Retinal pigment epithelial cell (primary cell): ENCODE results near the gene CNTRL.

ENCODE experiments used
- DNase-seq: peaks from one replicate; pipeline ENCODE4 v3.0.0-alpha.2; 2010; ENCODE audit warnings: low read depth
- H3K4me3 ChIP-seq: 2 replicates; pipeline ENCODE4 v1.5.1; 2011; ENCODE audit warnings: mild to moderate bottlenecking, low read length, control low read depth, moderate library complexity
- CTCF ChIP-seq: conservative IDR thresholded peaks from 2 replicates; pipeline ENCODE4 v1.5.1; 2011; ENCODE audit warnings: low read depth, low read length, control low read depth, inconsistent platforms

The CNTRL gene

GRCh38 chr9:121201738-121202533, 127.2 kb downstream of the CNTRL start, which contains the start of gene RAB14:
RAB14 (minus strand) TSS chr9:121201869; CDS start chr9:121193412, 8,457 bp downstream.
- TF ChIP-seq CTCF = peak; percentile 50
- peak within 1 kb of the TSS; percentile 82 for H3K4me3 ChIP-seq
- peak; percentile 87 for DNase-seq

DNA sequence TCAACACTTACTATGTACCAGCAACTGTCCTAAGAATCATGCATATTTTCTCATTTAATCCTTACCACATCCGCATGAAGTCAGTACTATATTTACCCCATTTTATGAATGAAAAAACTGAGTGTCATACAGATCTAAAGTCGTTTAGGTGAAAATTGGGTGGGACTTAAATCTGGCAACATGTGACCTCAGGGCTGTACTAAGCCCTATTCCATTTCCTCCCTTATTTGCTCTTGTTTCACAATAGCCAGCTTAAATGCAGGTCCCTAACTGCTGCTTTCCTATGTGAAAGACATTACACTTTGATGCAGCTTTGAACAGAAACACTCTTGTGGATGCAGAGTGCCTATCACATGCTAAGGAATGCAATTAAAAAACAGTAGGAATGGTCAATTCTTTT, 129.4 kb downstream of the CNTRL start:
- DNase-seq = no peak
- no peak for TF ChIP-seq CTCF
- H3K4me3 ChIP-seq = no peak overlapping the region

GRCh38 chr9:121204611-121205010, 129.9 kb downstream of the CNTRL start:
- no peak for TF ChIP-seq CTCF
- H3K4me3 ChIP-seq = no peak overlapping the region
- no peak for DNase-seq

DNA sequence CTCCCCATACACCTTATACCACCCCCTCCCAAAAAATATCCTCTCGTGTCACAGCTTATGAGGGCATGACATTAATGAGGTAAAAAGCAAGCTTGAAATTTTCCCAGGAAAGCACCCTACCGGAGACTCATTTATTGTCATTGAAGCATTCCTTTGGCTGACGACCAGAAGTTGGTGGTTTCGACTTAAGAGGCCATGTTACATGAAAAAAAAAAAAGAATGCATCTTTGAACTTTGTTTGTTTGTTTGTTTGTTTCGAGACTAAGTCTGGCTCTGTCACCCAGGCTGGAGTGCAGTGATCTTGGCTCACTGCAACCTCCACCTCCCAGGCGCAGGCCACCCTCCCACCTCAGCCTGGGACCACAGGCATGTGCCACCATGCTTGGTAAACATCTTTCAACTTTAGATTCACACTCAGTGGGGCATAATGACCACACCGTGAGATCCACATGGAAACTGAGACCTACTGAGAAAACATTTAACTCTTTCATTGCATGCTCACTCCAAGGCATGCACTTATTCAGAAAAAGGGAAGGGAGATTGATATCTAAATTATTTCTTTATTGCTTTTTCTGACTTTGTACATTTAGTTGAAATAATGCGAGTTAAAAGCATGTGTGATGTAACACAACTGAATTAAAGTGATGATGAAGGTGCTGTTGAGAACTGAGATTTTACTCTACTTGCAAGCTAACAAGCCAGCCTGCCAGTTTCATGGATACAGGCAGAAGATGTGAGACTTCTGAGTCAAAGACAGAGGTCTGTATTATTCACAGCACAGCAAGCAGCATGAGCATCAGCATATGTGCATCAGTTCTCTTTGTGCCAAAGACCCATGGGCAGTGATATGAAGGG, 132.0 kb downstream of the CNTRL start:
- TF ChIP-seq CTCF = no peak
- no peak for DNase-seq
- no peak overlapping the region for H3K4me3 ChIP-seq

DNA sequence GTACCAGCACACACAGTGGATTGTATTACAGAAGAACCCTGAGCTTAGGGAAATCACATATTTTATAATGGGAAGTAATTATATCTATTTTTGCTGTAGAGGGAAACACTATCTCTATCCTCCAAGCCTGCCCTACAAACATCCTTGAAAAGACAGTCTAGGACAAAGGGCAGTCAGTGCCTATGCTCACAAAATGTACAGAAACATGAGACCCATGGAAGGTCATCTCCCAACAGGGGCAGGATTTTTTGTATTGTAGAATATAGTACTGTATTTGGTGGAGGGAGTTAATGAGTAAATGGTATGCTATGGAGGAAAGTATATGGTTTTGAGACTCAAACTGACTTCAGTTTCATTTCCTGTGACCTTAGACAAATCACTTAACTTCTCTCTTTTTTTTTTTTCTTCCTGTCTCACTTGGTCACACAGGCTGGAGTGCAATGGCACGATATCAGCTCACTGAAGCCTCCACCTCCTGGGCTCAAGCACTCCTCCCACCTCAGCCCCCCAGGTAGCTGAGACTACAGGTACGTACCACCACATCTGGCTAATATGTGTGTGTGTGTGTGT, 132.7 kb downstream of the CNTRL start:
- no peak overlapping the region for H3K4me3 ChIP-seq
- DNase-seq = no peak
- no peak for TF ChIP-seq CTCF

GRCh38 chr9:121210536-121210935, 135.8 kb downstream of the CNTRL start:
- DNase-seq = no peak
- no peak for TF ChIP-seq CTCF
- H3K4me3 ChIP-seq = no peak overlapping the region
